ENCODE measurements around the gene KRTAP9-1.
"Not testable (repeated sequence)": the region's sequence is repeated elsewhere in the genome, so short reads cannot be mapped to it uniquely, and the experiment has no call there.

DNA sequence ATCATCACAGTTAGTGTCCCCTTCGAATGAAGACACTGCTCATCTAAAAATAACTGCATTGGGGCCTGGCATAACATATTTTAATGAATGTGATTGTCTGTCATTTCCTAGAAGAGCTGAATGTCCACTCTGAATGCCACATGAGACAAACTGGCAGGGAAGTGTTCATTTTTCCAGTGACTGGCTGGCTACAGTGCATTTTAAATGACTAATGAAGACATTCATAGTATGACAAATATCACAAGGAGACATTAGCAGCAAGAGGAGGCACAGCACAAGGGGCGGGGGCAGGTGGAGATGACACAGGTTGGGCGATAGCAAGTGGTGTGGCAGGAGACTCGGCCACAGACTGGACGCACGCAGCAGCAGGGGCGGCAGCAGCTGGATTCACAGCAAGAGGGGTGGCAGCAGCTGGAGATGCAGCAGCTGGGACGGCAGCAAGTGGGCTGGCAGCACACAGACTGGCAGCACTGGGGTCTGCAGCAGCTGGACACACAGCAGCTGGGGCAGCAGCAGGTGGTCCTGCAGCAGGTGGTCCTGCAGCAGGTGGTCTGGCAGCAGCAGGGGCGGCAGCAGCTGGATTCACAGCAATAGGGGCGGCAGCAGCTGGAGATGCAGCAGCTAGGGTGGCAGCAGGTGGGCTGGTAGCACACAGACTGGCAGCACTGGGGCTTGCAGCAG, 40.6 kb upstream of the KRTAP9-1 start:
- not testable (repeated sequence) for TF ChIP-seq POLR2AphosphoS5 (IDR thresholded peaks at IDR 0.05)
- TF ChIP-seq, protein P1, sequence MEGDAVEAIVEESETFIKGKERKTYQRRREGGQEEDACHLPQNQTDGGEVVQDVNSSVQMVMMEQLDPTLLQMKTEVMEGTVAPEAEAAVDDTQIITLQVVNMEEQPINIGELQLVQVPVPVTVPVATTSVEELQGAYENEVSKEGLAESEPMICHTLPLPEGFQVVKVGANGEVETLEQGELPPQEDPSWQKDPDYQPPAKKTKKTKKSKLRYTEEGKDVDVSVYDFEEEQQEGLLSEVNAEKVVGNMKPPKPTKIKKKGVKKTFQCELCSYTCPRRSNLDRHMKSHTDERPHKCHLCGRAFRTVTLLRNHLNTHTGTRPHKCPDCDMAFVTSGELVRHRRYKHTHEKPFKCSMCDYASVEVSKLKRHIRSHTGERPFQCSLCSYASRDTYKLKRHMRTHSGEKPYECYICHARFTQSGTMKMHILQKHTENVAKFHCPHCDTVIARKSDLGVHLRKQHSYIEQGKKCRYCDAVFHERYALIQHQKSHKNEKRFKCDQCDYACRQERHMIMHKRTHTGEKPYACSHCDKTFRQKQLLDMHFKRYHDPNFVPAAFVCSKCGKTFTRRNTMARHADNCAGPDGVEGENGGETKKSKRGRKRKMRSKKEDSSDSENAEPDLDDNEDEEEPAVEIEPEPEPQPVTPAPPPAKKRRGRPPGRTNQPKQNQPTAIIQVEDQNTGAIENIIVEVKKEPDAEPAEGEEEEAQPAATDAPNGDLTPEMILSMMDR (IDR thresholded peaks at IDR 0.05 in 8 of 11, conservative IDR thresholded peaks at IDR 0.05 in 3 of 11), result not testable (repeated sequence)
